B cell (primary cell): ENCODE measurements around the gene DFFB. TPM values are rescaled to one million over a fixed set of nuclear protein-coding genes. Genes with fewer than 3 reads are reported as not detected.

ENCODE experiments used
- ATAC-seq: fragments of 200-7000 bp; cut with Tn5 transposase; one replicate; pipeline ENCODE4 v1.10.0; 2021; ENCODE audit warnings: low read depth, mild to moderate bottlenecking, moderate number of reproducible peaks, moderate library complexity
- CTCF ChIA-PET: fragments of 350-600 bp; sonication (Branson Sonifier 250); formaldehyde crosslinking; loops from one replicate; lab custom pipeline; 2021; ENCODE audit warnings: antibody characterized with exemption, inconsistent platforms; lab: Charles Lee
- POLR2A ChIA-PET: fragments of 350-600 bp; sonication (Branson Sonifier 250); formaldehyde crosslinking; loops from one replicate; lab custom pipeline; 2021; ENCODE audit warnings: antibody characterized with exemption; lab: Charles Lee
- DNase-seq: peaks from one replicate; pipeline ENCODE4 v3.0.0; 2013
- H2AFZ ChIP-seq: 2 replicates; pipeline ENCODE4 v1.6.1; 2012; ENCODE audit warnings: mild to moderate bottlenecking, low read depth, low read length; ENCODE audit not compliant: insufficient read depth, poor library complexity, severe bottlenecking
- H3K27ac ChIP-seq, 2 donors: 1 replicate in 1 of 2; 2 replicates in 1 of 2; pipeline ENCODE4 v1.5.1; 2012 to 2013; ENCODE audit warnings: low read length in 2 of 2, mild to moderate bottlenecking in 2 of 2, moderate library complexity in 1 of 2
- H3K27me3 ChIP-seq, 4 experiments: fragments of 200-600 bp in 1 of 4; sonication (generic) in 1 of 4; replicated peaks in 1 of 4; 1 replicate in 2 of 4; 2 replicates in 2 of 4; pipeline versions ENCODE4 v1.6.1 to v1.7.0; 2013 to 2016; ENCODE audit warnings: low read length in 3 of 4, mild to moderate bottlenecking in 2 of 4, mixed read lengths in 1 of 4, moderate library complexity in 1 of 4; ENCODE audit not compliant: insufficient read depth in 4 of 4, control insufficient read depth in 3 of 4; ENCODE audit errors: control extremely low read depth in 1 of 4
- H3K36me3 ChIP-seq, 2 experiments: replicated peaks in 1 of 2; 1 replicate in 1 of 2; 2 replicates in 1 of 2; pipeline versions ENCODE4 v1.6.1 to v1.7.1; 2013; ENCODE audit warnings: low read length in 1 of 2; ENCODE audit not compliant: insufficient read depth in 2 of 2, control insufficient read depth in 1 of 2; ENCODE audit errors: control extremely low read depth in 1 of 2, extremely low read depth in 1 of 2
- H3K4me1 ChIP-seq, 2 donors: fragments of 200-600 bp in 1 of 2; sonication (generic) in 1 of 2; 1 replicate in 1 of 2; 2 replicates in 1 of 2; pipeline versions ENCODE4 v1.5.1 to v1.6.1; 2013 to 2017; ENCODE audit warnings: low read length in 2 of 2; ENCODE audit not compliant: control insufficient read depth in 2 of 2, insufficient read depth in 2 of 2
- H3K4me2 ChIP-seq: replicated peaks from 2 replicates; pipeline ENCODE3; 2012; ENCODE audit warnings: mild to moderate bottlenecking, low read depth, low read length; ENCODE audit not compliant: poor library complexity, severe bottlenecking
- H3K4me3 ChIP-seq, 5 experiments: fragments of 200-600 bp in 1 of 5; sonication (generic) in 1 of 5; 1 replicate in 3 of 5; 2 replicates in 2 of 5; pipeline versions ENCODE4 v1.5.1 to v1.7.0; 2011 to 2016; ENCODE audit warnings: low read length in 4 of 5, mild to moderate bottlenecking in 4 of 5, low read depth in 2 of 5, control low read depth in 1 of 5, moderate library complexity in 1 of 5; ENCODE audit not compliant: insufficient read depth in 1 of 5; ENCODE audit errors: control extremely low read depth in 1 of 5, extremely low read depth in 1 of 5
- H3K79me2 ChIP-seq: fragments of 200-600 bp; sonication (generic); one replicate; pipeline ENCODE4 v1.6.0; 2016; ENCODE audit warnings: low read length; ENCODE audit not compliant: control insufficient read depth, insufficient read depth
- H3K9ac ChIP-seq: fragments of 200-600 bp; sonication (generic); 2 replicates; pipeline ENCODE4 v1.6.1; 2017; ENCODE audit warnings: mild to moderate bottlenecking, low read length, moderate library complexity
- H3K9me3 ChIP-seq, 3 donors: one replicate each; pipeline versions ENCODE4 v1.6.1 to v1.7.1; 2013; ENCODE audit warnings: low read length in 2 of 3; ENCODE audit not compliant: control insufficient read depth in 2 of 3, insufficient read depth in 1 of 3; ENCODE audit errors: control extremely low read depth in 1 of 3
- H4K20me1 ChIP-seq: 2 replicates; pipeline ENCODE4 v1.6.0; 2012; ENCODE audit warnings: mild to moderate bottlenecking, low read length; ENCODE audit not compliant: insufficient read depth, control insufficient read depth, poor library complexity, severe bottlenecking
- H3K27ac Mint-ChIP-seq: one replicate; pipeline ENCODE4 v1.8.0; 2021; ENCODE audit warnings: mixed read lengths
- H3K27me3 Mint-ChIP-seq: one replicate; pipeline ENCODE4 v1.8.0; 2021; ENCODE audit warnings: mixed read lengths
- H3K4me1 Mint-ChIP-seq: one replicate; pipeline ENCODE4 v1.8.0; 2021; ENCODE audit warnings: mixed read lengths
- H3K4me3 Mint-ChIP-seq: one replicate; pipeline ENCODE4 v1.8.0; 2021; ENCODE audit warnings: mixed read lengths
- H3K9me3 Mint-ChIP-seq: one replicate; pipeline ENCODE4 v1.8.0; 2022; ENCODE audit warnings: mixed read lengths; ENCODE audit not compliant: insufficient read depth
- CTCF ChIP-seq: fragments of 200-600 bp; IDR thresholded peaks from one replicate; pipeline ENCODE4 v1.8.0; 2022; ENCODE audit warnings: antibody characterized with exemption, mild to moderate bottlenecking
- EZH2 ChIP-seq: IDR thresholded peaks from 2 replicates; pipeline ENCODE4 v1.6.1; 2012; ENCODE audit warnings: borderline replicate concordance, low read depth, mild to moderate bottlenecking, moderate library complexity, low read length; ENCODE audit not compliant: insufficient read depth, poor library complexity, severe bottlenecking
- WGBS: methylation state at CpG from one replicate; pipeline ENCODE4 v1.1.5; 2013; ENCODE audit warnings: missing lambda C conversion rate; ENCODE audit not compliant: insufficient coverage; 5-methylcytosine and 5-hydroxymethylcytosine counted together
- intact Hi-C: fragments of 100-400 bp; cut with micrococcal nuclease; formaldehyde crosslinking; loops from one replicate; pipeline ENCODE4 v1.10.0; 2022
- polyA plus RNA-seq: library from polyadenylated mRNA; depleted of rRNA; stranded (reverse); fragments of >200 nt; gene quantifications from 2 replicates; pipeline ENCODE4 v1.2.3, GENCODE V29; 2012
- total RNA-seq, 2 donors: library from RNA; stranded (reverse); fragments of 120-200 nt in 1 of 2; gene quantifications; 1 replicate in 1 of 2; 2 replicates in 1 of 2; pipeline versions ENCODE4 v1.2.3 to v1.2.4, GENCODE V29; 2013 to 2022

Gene DFFB
- total and polyA plus RNA-seq, 2 donors (not counting 1 experiment from before 2014, with no cell fraction given): 14.0 to 17.4 TPM

- Mint-ChIP-seq H3K27me3 (no peaks in the 10 kb centered on the region), H3K4me1 (no peaks in the 10 kb centered on the region), H3K4me3 (no peak overlapping the region), H3K27ac (no peak overlapping the region), H3K9me3 (no peaks in the 10 kb centered on the region)
- WGBS: 99% methylated on average over 8 of the region's 13 CpGs
- H3K36me3 ChIP-seq: peaks cover 2 to 48% of the 10 kb centered on the region in 2 experiments
- H3K9ac ChIP-seq: no peak overlapping the region
- no peaks in the 10 kb centered on the region for H4K20me1 ChIP-seq
- H2AFZ ChIP-seq: no peak overlapping the region
- H3K4me1 ChIP-seq: no peaks in the 10 kb centered on the region
- no peak overlapping the region for H3K4me2 ChIP-seq
- TF ChIP-seq EZH2: no peak
- TF ChIP-seq CTCF: no peak
- CTCF ChIA-PET: no interaction called here
- no peak overlapping the region for H3K4me3 ChIP-seq
- POLR2A ChIA-PET: no interaction called here
- H3K27me3 ChIP-seq: no peaks in the 10 kb centered on the region
- DNase-seq (no peak), ATAC-seq (no peak)
- no peaks in the 10 kb centered on the region for H3K79me2 ChIP-seq
- no peaks in the 10 kb centered on the region for H3K9me3 ChIP-seq
- no peak overlapping the region for H3K27ac ChIP-seq
- intact Hi-C loops: no loop called here
Observed at GRCh38 chr1:3821447-3821846, 35.8 kb upstream of the DFFB start.

GRCh38 chr1:3821908-3822307, 35.4 kb upstream of the DFFB start:
- peaks cover 2 to 50% of the 10 kb centered on the region in 2 experiments for H3K36me3 ChIP-seq
- H3K9me3 ChIP-seq: no peaks in the 10 kb centered on the region
- no peaks in the 10 kb centered on the region for H3K79me2 ChIP-seq
- no peaks in the 10 kb centered on the region for H4K20me1 ChIP-seq
- Mint-ChIP-seq H3K27me3 (no peaks in the 10 kb centered on the region), H3K4me1 (no peaks in the 10 kb centered on the region), H3K9me3 (no peaks in the 10 kb centered on the region), H3K27ac (no peak overlapping the region), H3K4me3 (no peak overlapping the region)
- H3K9ac ChIP-seq: no peak overlapping the region
- intact Hi-C loops: no loop called here
- no peaks in the 10 kb centered on the region for H3K4me1 ChIP-seq
- ATAC-seq (no peak), DNase-seq (no peak)
- ChIA-PET POLR2A (no interaction called here), CTCF (no interaction called here)
- WGBS: over 99% methylated on average over 15 of the region's 15 CpGs
- no peak overlapping the region for H3K27ac ChIP-seq
- TF ChIP-seq CTCF: no peak
- no peak for TF ChIP-seq EZH2
- no peak overlapping the region for H3K4me2 ChIP-seq
- no peaks in the 10 kb centered on the region for H3K27me3 ChIP-seq
- no peak overlapping the region for H2AFZ ChIP-seq
- H3K4me3 ChIP-seq: no peak overlapping the region
